Prostate gland (tissue), 2 donors: ENCODE measurements around the gene UVRAG.

ENCODE experiments used
- CTCF ChIP-seq, 4 experiments: fragments of 200-600 bp in 2 of 4; fragments of 450-650 bp in 2 of 4; sonication (generic) in 2 of 4; IDR thresholded peaks; 1 replicate in 3 of 4; 2 replicates in 1 of 4; pipeline ENCODE4 v1.5.1; 2016 to 2019; ENCODE audit warnings: antibody characterized with exemption in 4 of 4, mild to moderate bottlenecking in 2 of 4, moderate library complexity in 2 of 4
- POLR2A ChIP-seq: fragments of 450-650 bp; IDR thresholded peaks from one replicate; pipeline ENCODE4 v1.6.1; 2016; ENCODE audit warnings: antibody characterized with exemption, mild to moderate bottlenecking
- POLR2AphosphoS5 ChIP-seq: sonication (generic); formaldehyde crosslinking; IDR thresholded peaks from one replicate; pipeline ENCODE4 v1.6.1; 2017; ENCODE audit warnings: antibody characterized with exemption

- TF ChIP-seq CTCF (IDR thresholded peaks at IDR 0.05) (no peak), POLR2AphosphoS5 (no peak), POLR2A (no peak)
Measured at GRCh38 chr11:75800136-75800675, 14.8 kb upstream of the UVRAG start.
